ENCODE measurements around the gene PRKN. TPM values are rescaled to one million over a fixed set of nuclear protein-coding genes. Genes with fewer than 3 reads are reported as not detected.

PRKN gene
- total and polyA plus RNA-seq, 2 donors (not counting 3 experiments of a cell fraction or from before 2014, with no cell fraction given) = 0.06 TPM; not detected in 1

DNA sequence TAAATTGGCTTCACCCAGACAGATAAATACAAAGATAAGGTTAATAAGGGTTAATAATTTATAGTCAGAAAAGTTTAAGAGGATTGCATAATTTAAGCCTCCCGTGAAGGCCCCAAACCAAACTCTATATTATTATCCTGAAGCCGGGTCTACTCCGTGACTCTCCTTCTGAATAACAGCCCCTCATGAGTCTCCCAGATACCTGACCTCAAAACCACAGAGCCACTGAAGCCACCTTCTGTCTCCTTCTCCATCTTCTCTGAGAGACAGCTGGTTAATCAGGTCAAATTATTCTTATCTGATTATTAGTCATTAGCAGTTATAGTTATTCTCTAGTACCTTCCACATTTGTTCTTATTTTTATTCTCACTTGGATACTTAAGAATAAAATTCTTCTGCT, 884.5 kb downstream of the PRKN start:
- no peaks in the 10 kb centered on the region for H3K36me3 ChIP-seq (ENCODE audit: control insufficient read depth in 2 of 2, extremely low read depth in 1 of 2, insufficient read depth in 2 of 2, low read length in 2 of 2)
- ChIA-PET CTCF (no interaction called here), POLR2A (no interaction called here)
- no peak overlapping the region for H3K4me2 ChIP-seq (ENCODE audit: insufficient read depth, low read length)
- intact Hi-C loops (cut with micrococcal nuclease) (no loop called here), dilution Hi-C loops (cut with MboI; ENCODE audit: extremely low pct_ligation_motif_present, low sequenced_read_pairs) (no loop called here)
- H3K79me2 ChIP-seq (ENCODE audit: control insufficient read depth, insufficient read depth, low read length) = no peaks in the 10 kb centered on the region
- FAIRE-seq = no peak
- BruUV-seq (replicated peaks) = no TSS peak
- H2AFZ ChIP-seq (ENCODE audit: low read depth, low read length) = no peak overlapping the region
- H4K20me1 ChIP-seq (replicated peaks; ENCODE audit: control insufficient read depth, extremely low read depth, insufficient read depth, low read length) = no peaks in the 10 kb centered on the region
- H3K9me3 ChIP-seq (replicated peaks; ENCODE audit: control insufficient read depth, insufficient read depth, low read length) = no peaks in the 10 kb centered on the region
- no peak for DNase-seq (ENCODE audit: low read depth, low spot score)
- TF ChIP-seq, protein P1, sequence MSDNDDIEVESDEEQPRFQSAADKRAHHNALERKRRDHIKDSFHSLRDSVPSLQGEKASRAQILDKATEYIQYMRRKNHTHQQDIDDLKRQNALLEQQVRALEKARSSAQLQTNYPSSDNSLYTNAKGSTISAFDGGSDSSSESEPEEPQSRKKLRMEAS (IDR thresholded peaks at IDR 0.05; ENCODE audit: insufficient read depth, insufficient read length) = no peak
- no peak for TF ChIP-seq FOS (IDR thresholded peaks at IDR 0.05; ENCODE audit: borderline replicate concordance, insufficient read depth, low read length)
- no peak for TF ChIP-seq EZH2 (IDR thresholded peaks at IDR 0.05; ENCODE audit: borderline replicate concordance, low read depth, low read length, severe bottlenecking)
- no peak for TF ChIP-seq GATA2 (IDR thresholded peaks at IDR 0.05; ENCODE audit: insufficient read depth, insufficient read length, low read depth, low read length)
- TF ChIP-seq JUN (IDR thresholded peaks at IDR 0.05; ENCODE audit: borderline replicate concordance, insufficient read depth, insufficient read length, low read depth) = no peak
- TF ChIP-seq, protein P2, sequence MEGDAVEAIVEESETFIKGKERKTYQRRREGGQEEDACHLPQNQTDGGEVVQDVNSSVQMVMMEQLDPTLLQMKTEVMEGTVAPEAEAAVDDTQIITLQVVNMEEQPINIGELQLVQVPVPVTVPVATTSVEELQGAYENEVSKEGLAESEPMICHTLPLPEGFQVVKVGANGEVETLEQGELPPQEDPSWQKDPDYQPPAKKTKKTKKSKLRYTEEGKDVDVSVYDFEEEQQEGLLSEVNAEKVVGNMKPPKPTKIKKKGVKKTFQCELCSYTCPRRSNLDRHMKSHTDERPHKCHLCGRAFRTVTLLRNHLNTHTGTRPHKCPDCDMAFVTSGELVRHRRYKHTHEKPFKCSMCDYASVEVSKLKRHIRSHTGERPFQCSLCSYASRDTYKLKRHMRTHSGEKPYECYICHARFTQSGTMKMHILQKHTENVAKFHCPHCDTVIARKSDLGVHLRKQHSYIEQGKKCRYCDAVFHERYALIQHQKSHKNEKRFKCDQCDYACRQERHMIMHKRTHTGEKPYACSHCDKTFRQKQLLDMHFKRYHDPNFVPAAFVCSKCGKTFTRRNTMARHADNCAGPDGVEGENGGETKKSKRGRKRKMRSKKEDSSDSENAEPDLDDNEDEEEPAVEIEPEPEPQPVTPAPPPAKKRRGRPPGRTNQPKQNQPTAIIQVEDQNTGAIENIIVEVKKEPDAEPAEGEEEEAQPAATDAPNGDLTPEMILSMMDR (IDR thresholded peaks at IDR 0.05; ENCODE audit: extremely low read depth in 1 of 2, insufficient read depth in 1 of 2, low read depth in 1 of 2, low read length in 2 of 2) = no peak
- no peak for TF ChIP-seq POLR2AphosphoS5 (IDR thresholded peaks at IDR 0.05; ENCODE audit: insufficient read depth, low read depth, low read length)
- TF ChIP-seq MYC (IDR thresholded peaks at IDR 0.05; ENCODE audit: low read depth, low read length) = no peak
- no peak for TF ChIP-seq POLR2A (IDR thresholded peaks at IDR 0.05; ENCODE audit: low read depth, low read length)
- no peak overlapping the region for H3K27ac ChIP-seq (ENCODE audit: insufficient read depth, low read depth, low read length)
- no peak overlapping the region for H3K9ac ChIP-seq (replicated peaks; ENCODE audit: extremely low read depth, insufficient read depth, low read length)
- no peaks in the 10 kb centered on the region for H3K9me1 ChIP-seq (replicated peaks; ENCODE audit: control insufficient read depth, extremely low read depth, insufficient read depth, low read length)
- H3K4me3 ChIP-seq (replicated peaks in 1 of 3; ENCODE audit: insufficient read depth in 1 of 3, low read depth in 1 of 3, low read length in 3 of 3) = no peak overlapping the region
- no peaks in the 10 kb centered on the region for H3K4me1 ChIP-seq (ENCODE audit: control insufficient read depth, extremely low read depth, insufficient read depth, low read length)
- no peaks in the 10 kb centered on the region for H3K27me3 ChIP-seq (ENCODE audit: control insufficient read depth in 2 of 2, insufficient read depth in 2 of 2, low read length in 2 of 2)

Measured in endothelial cell of umbilical vein (primary cell).